ENCODE results near the gene ANTXR1. TPM values are rescaled to one million over a fixed set of nuclear protein-coding genes. Genes with fewer than 3 reads are reported as not detected.

The ANTXR1 gene
- total RNA-seq, 1 experiment from 2014 or later, result 0.27 TPM

DNA sequence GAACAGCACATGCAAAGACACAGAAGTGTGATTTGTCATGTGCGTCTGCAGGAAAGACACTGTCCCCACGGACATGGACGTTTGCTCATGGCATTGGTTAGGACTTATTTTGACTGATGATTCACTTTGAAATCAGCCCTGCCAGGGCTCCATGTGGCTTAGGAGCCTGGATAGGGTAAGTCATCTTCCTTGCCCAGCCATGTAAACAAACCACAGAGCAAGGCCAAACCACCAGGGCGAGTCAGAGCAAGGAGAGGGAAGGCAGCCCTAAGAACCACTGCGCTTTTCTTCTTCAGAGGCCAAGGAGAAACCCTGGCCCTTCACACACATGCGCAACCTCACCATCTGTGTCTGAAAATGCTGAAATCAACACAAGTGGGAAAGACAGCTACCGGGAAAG lies 285.3 kb downstream of the ANTXR1 start:
- intact Hi-C loops (cut with micrococcal nuclease; ENCODE audit: unreplicated experiment), result no loop called here
- POLR2A ChIA-PET, result no interaction called here
- Mint-ChIP-seq H3K4me3 (ENCODE audit: unreplicated experiment) (no peak overlapping the region), H3K36me3 (ENCODE audit: insufficient read depth, unreplicated experiment) (no peaks in the 10 kb centered on the region), H3K27me3 (ENCODE audit: insufficient read depth, unreplicated experiment) (peaks cover 13% of the 10 kb centered on the region), H3K9me3 (ENCODE audit: unreplicated experiment) (no peaks in the 10 kb centered on the region), H3K27ac (ENCODE audit: unreplicated experiment) (no peak overlapping the region), H3K4me1 (ENCODE audit: low read depth, unreplicated experiment) (no peaks in the 10 kb centered on the region)
- Histone ChIP-seq H3K27me3 (replicated peaks; ENCODE audit: control insufficient read depth, insufficient read depth, low read length) (no peaks in the 10 kb centered on the region; the same call in none of the 2 replicates), H3K36me3 (ENCODE audit: control insufficient read depth, insufficient read depth, low read length) (no peaks in the 10 kb centered on the region), H3K4me1 (no peaks in the 10 kb centered on the region), H3K9me3 (no peaks in the 10 kb centered on the region), H3K4me3 (ENCODE audit: low read depth, low read length) (no peak overlapping the region)
- no peak for DNase-seq
- TF ChIP-seq, protein P1, sequence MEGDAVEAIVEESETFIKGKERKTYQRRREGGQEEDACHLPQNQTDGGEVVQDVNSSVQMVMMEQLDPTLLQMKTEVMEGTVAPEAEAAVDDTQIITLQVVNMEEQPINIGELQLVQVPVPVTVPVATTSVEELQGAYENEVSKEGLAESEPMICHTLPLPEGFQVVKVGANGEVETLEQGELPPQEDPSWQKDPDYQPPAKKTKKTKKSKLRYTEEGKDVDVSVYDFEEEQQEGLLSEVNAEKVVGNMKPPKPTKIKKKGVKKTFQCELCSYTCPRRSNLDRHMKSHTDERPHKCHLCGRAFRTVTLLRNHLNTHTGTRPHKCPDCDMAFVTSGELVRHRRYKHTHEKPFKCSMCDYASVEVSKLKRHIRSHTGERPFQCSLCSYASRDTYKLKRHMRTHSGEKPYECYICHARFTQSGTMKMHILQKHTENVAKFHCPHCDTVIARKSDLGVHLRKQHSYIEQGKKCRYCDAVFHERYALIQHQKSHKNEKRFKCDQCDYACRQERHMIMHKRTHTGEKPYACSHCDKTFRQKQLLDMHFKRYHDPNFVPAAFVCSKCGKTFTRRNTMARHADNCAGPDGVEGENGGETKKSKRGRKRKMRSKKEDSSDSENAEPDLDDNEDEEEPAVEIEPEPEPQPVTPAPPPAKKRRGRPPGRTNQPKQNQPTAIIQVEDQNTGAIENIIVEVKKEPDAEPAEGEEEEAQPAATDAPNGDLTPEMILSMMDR (IDR thresholded peaks at IDR 0.05; ENCODE audit: insufficient read depth in 1 of 2, low read depth in 1 of 2, low read length in 1 of 2, severe bottlenecking in 1 of 2, unreplicated experiment in 1 of 2), result no peak
- CTCF ChIA-PET, result no interaction called here
- no TSS peak for BruUV-seq (replicated peaks)

DNA sequence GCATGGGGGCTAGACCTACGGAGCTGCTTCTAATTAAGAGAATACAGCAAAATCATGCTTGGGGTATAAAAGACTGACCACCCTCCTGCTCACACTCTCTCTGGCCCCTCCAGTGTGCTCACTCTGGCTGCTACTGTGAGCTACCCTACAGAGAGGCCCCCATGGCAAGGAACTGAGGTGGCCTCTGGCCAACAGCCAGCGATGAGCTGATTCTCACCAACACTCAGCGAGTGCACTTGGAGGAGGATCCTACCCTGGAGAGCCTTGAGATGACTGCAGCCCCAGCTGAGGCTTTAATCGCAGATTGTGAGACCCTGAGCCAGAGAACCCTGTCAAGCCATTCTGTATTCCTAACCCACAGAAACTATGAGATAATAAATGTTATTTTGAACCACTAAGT lies 285.9 kb downstream of the ANTXR1 start:
- Histone ChIP-seq H3K27me3 (replicated peaks; ENCODE audit: control insufficient read depth, insufficient read depth, low read length) (no peaks in the 10 kb centered on the region; the same call in none of the 2 replicates), H3K9me3 (no peaks in the 10 kb centered on the region), H3K4me3 (ENCODE audit: low read depth, low read length) (no peak overlapping the region), H3K4me1 (no peaks in the 10 kb centered on the region), H3K36me3 (ENCODE audit: control insufficient read depth, insufficient read depth, low read length) (no peaks in the 10 kb centered on the region)
- Mint-ChIP-seq H3K4me3 (ENCODE audit: unreplicated experiment) (no peak overlapping the region), H3K4me1 (ENCODE audit: low read depth, unreplicated experiment) (no peaks in the 10 kb centered on the region), H3K27ac (ENCODE audit: unreplicated experiment) (no peak overlapping the region), H3K27me3 (ENCODE audit: insufficient read depth, unreplicated experiment) (peaks cover 12% of the 10 kb centered on the region), H3K9me3 (ENCODE audit: unreplicated experiment) (no peaks in the 10 kb centered on the region), H3K36me3 (ENCODE audit: insufficient read depth, unreplicated experiment) (no peaks in the 10 kb centered on the region)
- CTCF ChIA-PET, result no interaction called here
- intact Hi-C loops (cut with micrococcal nuclease; ENCODE audit: unreplicated experiment), result no loop called here
- BruUV-seq (replicated peaks), result no TSS peak
- no peak for DNase-seq
- POLR2A ChIA-PET, result no interaction called here
- TF ChIP-seq, protein P1 (IDR thresholded peaks at IDR 0.05; ENCODE audit: insufficient read depth in 1 of 2, low read depth in 1 of 2, low read length in 1 of 2, severe bottlenecking in 1 of 2, unreplicated experiment in 1 of 2), result no peak

Small RNA genes within 50 kb of the gene (microRNA-seq; reads per million reads assigned to microRNA genes)
- gene MIR3126, result not detected

Other genes starting within 250 kb of the ANTXR1 start
- not detected in 2 replicates for gene BMP10, start 141.8 kb upstream of the ANTXR1 start, total RNA-seq (2022)
- not detected in 2 replicates for gene GKN2, start 60.3 kb upstream of the ANTXR1 start, total RNA-seq (2022)
- gene GKN1, start 38.5 kb upstream of the ANTXR1 start, total RNA-seq (2022), result not detected in 2 replicates

Measured in Caco-2 (cell line).